ENCODE results near the gene FBXW12.
A peak's percentile ranks its signal among the peaks of the same experiment; 100 is the strongest.

FBXW12 gene

DNA sequence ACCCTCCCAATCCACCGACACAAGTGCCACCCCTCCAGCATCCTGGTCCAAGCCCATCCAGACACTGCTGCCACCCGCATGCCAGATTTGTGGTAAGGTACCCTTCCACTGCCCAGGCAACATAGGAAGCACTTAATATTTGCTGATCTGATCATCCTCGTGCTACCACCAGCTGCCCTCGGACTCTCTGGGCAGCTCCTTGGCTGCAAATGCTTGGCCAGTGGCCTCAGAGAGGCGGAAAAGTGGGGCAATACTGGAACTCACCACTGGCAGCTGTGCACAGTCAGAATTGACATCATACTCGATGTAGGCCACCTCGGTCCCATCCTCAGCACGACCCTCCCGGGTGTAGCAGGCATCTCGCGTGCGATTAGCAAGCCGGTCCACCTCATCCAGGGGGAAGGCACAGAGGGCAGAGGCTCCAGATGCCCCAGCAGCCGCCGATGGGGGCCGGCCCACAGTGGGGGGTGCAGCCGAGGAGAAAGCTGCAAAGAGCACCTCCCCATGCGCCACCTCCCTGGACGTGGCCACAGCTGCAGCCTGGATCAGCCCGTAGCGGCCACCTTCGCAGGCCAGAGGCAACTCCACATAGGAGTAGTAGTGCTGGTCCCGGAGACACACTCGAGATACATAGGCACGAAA, 51.3 kb downstream of the FBXW12 start:
- no peak for DNase-seq

DNA sequence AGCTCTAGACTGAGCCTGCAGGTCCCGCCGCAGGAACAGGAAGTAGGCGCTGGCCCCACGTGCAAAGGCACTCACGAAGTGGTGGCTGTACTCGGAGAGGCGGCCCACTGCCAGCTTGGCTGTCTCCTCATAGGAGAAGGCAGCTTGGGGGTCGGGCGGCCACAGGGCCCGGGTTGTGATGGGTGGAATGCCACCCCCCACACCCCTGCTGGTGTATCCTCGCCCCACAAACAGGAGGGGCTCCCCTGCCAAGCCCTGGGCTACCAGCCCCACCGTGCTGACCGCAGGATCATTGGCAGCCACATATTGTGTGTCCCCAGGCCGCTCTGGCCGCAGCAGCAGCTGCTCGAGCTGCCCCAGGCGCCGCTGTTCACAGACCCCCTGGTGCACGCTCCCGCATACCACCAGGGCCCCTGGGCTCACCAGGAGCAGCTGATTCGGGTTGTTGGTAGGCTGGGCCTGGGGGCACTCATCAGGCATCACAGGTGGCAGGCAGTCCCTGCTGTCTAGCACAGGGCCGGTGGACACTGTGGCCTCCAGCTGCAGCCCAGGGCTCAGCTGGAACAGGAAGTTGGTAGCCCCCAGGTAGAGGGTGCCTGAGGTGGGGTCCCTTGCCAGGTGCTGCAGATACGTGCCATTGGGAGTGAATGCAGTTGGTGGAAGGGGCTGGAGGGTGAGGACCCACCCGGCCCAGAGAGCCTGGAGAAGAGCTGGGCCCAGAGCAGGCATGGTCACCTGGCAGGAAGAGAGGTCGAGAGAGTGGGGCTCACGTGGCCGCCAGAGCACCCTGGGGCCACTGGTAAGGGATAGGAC, 52.1 kb downstream of the FBXW12 start:
- DNase-seq = no peak

DNA sequence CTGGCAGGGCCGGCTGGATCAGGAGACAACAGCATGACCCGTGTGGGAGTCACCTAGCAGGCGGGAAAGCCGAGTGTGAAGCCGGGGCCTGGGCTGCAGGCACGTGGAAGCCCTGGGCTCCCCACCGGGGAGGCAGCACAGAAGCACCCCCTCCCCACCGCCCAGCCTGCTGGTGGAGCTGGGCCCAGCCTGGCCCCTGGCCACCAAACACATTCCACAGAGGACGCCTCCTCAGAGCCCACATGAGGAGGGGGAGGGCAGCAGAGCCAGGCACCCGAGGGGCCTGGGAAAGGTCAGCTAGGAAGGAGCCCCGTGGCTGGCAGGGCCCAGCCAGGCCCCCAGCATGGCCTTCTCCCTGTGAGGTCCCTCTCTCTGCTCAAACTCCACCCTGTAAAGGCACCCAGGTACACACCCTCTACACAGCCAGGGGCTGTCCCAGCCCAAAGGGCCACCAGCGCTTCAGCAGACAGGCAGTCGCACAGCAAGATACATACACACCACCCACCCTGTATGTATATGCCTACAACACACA, 53.3 kb downstream of the FBXW12 start:
- no peak for DNase-seq

DNA sequence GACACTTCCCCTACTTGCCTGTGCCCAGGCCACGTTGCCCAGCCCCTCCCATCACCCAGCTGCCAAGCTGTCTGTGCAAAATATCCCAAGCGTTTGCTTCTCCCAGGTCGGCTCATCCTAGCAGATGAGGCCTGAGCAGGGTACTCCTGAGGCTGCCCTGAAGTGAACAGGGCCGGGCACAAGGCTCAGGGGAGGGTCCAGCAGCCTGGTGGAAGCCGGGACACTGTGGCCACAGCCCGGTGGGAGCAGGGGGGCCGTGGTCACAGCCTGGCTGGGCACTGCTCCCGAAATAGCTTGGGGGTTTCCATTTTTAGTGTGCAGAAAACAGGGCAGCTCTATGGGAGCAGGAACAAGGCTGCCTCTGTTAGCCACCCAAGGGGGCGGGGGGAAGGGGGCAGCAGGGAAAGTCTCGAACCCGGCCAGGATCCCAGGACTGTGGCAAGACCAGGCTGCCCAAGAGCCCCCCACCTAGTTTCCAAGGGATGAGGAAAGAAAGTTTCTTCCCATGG, 54.4 kb downstream of the FBXW12 start:
- DNase-seq = no peak

DNA sequence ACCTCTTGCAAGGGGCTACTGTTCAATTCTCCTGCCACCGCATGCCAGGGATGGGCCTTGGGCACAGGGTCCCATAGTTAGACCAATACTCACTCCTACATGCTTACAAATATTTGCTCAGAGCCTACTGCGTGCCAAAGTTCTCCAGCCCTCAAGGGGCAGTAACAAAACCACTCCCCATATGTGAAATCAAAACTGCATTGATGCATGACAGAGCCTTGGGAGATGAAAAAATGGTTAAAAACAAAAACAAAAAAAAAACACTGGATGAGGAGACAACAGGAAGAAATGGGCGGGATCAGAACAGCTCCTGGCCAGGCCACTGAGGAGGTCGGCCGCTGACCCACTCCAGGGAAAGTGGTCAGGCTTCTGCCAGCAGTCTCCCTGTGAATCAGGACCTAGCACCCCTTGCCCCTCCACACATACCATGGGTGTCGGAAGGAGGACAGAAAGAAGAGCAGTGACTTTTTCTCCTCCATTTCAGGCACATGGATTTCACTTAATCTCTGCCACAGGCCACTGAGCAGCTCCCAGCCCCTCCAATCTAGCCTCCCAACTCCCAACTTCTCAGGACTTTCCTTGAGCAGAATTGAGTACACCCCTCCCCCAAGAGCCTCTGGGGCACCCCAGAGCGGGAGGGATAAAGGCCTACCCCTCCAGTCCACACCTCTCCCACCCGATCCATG, 55.1 kb downstream of the FBXW12 start:
- no peak for DNase-seq

DNA sequence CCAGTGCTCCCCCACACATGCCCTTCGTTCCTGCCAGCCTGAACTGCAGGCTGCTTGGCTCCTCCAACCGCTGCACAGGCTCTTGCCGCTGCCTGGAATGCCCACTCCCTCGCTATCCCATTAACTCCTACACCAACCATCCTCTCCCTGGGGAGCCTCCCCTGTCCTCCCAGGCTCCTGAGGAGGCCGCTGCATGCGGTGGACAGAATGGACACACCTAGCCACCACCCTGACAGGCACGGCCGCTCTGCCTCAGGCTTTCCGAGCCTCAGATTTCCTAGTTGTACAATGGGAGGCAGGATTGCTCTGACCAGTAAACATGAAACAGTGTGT, 55.6 kb downstream of the FBXW12 start:
- DNase-seq = no peak

DNA sequence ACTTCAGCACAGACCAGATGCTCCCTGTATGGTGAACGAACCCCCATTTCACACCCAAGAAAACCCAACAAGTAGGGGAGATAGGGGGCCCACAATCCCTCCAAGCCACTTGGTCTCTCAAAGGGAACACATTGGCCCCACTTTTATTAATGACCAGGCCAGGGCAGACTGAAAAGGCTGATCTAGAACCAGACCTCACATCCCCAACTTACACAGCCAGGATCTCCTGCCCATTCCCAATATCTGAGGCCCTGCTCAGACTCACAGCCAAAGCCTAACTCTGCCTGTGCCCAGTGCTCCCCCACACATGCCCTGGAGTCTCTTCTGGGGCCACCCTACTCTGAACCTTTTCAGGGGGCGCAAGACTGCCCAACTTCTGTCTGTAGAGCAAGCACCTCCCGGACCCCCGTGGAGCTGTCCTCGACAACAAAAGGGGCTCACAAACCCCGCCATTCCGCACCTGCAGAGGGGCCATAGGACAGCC, 56.1 kb downstream of the FBXW12 start:
- no peak for DNase-seq

DNA sequence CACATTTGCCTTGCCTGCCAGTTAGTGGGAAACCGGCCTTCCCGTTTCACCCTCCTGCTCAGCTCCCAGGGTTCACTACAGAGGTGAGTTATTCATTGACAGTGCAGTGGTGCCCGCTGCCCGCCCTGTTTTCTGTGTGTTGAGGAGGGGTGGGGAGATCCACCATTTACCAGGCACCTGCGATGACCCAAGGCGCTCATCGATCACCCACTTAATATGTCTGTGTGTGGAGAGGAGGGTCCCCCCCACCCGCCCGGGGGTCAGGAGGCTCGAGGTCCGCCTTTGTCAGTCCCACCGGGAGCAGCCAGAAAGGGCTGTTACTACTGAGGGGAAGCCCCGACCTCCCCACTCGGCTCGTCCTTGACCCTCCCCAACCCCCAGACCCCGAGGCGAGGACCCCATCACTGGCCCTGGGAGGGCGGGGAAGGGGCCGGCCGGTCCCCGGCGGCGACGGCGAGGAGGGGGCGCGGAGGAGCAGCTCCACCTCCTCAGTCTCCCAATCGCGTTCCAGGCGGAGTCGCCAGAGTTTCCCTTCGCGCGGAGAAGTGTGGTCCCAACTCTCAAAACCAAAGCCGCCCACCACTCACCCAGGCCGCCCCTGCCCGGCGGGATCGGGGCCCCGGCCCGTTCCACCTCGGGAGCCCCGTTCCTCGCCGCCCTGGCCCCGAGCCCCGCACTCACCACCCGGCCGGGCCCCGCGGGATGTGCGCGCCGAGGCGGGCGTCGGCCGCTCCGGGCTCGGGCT, 56.7 kb downstream of the FBXW12 start:
- no peak for DNase-seq

DNA sequence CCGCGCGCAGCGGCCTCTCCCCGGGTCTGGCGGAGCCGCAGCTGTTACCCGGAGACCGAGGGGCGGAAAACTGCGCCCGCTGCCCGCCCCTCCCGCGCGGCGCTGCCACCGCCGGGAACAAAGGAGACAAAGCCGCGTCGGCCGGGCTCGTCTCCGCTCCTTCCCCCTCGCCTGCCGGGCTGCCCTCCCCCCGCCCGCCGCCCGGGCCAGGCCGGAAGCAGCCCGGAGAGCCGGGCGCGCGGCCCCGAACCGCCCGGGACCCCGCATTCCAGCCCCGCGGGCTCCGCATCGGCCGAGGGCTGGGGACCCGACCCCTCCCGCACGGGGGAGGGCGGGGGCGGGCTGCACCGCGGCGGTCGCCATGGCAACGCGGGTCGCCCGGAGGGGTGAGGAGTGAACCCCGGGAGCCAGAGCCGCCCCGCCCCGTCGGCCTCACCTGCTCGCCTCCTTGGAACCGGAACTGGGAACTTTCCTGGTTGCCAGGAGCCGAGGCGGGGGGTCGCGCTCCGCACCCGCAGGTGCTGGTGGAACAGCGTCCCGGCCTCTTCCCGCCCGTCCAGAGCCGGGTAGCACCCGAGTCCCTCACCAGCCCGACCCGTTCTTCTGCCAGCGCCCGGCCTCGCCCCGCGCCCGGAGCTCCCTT, 57.4 kb downstream of the FBXW12 start:
- peak; percentile 62 for DNase-seq

DNA sequence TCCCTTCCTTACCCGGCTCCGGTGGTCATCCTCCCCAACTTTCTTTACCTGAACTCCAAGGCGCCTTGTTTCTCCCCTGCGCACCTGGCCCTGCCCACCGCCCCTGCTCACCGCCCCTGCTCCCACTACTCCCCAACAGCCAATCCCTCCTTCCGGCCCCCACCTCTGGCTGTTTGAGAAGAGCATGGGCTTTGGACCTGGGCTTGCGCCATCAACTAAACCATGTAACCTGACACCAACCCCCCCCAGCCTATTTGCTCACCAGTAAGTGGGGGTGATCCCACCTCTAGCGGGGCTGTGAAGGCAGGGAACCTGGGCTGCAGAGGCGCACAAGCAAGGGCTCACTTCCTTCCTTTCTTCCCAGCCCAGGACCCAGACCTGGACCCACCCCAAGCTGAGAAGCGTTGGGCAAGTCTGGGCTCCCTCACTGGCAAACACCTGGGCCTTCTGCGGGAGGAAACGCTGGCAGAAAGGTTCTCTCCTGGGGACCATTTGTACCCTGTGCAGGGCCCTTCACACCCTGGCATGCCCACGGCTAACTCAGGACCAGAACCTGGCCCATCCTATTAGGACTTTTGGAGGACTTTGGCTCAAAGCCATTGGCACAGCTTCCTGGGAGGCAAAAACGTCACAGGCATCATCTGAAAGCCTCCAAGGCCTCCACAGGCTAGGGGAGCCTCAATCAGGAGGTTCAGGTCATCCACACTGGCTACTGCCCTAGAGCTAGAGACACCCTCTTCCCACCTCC, 58.1 kb downstream of the FBXW12 start, which contains the start of gene PLXNB1:
Gene PLXNB1, minus strand, starts transcription at position 127 of the 748 bp plus-strand sequence. CDS start 5,475 bp downstream, outside the sequence.
- no peak for DNase-seq

DNA sequence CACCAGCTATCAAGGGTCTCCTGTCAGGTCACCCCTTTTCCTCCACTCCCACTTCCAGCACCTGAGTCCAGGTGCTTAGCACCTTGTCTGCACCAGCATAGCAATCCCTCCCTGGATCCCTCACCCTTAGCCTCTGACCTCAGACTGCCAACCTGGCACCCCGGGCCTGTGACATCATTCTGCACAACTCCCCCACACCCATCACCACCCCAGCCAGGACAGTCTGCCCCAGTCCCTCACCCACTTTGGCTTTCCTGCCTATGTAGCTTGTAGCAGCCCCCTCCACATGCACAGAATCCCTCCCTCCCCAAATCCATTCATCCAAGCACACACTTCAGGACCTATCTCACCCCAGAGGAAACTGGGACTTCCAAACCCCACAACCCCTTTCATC, 58.7 kb downstream of the FBXW12 start:
- DNase-seq = no peak

DNA sequence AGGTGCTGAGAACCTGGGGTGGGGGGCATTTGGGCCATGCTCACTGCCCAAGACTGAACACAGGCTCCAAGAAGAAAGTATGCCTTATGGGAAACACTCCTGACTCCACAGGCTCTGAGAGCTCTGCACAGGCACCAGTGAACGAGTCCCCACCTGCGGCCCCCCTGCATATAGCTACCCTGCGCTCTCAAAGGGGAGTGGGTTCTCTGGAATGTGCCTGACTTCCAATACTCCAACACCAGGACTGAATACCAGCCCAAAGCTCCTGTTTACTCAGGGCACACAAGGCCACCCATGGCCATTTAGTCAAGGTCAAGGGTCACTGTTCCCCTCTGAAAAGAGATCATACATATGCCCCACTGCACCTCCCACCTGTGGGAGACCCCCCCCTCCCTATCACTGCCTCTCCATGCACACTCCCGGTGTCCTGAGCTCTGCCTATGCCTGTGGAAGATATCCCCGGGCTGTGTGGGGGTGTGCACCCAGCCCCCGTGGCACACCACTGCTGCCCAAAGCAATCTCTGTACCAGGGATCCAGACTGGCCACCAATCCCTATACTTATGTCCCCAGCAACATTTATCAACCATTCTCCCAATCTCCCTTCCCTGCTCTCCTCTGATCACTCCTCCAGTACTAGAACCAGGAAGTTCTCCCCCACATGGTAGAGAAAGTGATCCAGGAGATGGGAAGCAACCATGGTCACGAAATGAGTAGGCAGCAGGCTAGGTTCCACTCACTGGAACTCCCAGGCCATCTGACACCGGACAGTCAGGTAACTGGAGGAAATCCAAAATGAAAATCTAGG, 59.4 kb downstream of the FBXW12 start:
- DNase-seq = no peak

DNA sequence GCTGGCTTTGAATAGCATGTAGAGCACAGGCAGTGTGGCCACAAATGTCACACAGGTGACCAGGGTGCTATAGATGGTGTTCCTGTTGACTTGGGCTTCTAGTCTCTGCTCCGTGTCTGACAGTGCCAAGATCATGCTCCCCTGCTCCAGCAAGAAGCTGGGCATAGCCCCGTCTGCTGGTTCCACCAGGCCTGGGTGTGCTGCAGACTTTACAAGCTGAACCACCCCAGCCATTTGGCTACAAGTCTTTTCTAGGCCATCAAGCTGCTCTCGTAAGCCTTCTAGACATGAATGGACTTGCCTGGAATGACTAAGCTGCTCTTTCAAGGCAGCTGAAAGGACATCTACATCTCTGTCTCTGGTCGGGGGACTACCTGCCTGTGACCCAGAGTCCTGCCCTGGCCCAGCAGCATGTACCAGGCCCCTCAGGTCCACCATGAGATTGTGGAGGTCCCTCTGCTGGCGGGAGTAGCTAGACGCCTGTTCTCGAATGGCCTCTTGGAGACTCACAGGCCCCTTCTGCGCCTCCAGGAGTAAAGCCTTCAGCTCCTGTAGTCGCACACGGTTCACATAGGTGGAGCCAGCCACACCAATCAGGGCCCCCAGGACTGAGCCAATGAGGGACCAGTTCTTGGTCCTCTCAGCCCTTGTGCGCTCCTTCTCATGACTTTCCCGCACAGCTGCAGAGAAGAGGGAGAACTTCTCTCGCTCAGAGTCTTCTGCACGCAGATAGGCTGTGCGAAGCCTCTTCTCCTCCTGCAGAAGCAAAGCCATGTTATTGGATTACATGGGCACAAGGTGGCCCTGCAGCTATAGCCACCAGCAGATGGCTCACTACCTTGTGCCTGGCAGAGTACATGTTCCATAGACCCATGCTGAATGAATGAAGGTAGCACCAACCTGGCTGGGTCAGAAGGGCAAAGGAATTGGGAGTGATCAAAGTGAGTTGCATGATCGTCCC, 60.7 kb downstream of the FBXW12 start:
- no peak for DNase-seq

DNA sequence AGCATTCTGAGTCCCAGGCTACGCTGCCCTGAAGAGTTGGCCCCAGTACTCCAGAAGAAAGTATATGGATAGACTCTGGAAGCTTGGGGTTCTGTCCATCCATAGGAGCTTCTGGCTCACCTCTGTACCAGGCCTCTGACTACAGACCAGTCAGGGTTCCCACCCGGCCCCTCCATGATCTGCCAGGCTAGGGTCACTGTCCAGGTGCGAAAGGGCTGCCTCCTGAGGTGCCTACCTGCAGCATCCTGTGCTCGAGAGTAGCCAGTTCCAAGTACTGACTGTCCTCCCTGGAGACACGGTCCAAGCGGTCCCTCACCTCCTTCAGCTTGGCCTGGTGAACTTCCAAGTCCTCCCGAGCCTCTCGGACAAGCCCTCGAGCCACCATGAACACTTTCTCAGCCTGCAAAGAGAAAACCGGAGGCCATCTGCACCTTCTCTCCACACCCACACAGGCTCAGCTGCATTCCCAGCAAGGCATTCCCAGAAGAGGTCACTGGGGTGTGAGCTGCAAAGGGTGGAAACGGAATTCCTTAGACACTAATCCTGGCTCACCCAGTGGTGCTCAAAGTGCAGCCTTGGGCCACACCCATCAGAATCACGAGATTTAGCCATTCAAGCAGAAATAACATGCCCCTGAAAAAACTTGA, 61.6 kb downstream of the FBXW12 start:
- DNase-seq = no peak

DNA sequence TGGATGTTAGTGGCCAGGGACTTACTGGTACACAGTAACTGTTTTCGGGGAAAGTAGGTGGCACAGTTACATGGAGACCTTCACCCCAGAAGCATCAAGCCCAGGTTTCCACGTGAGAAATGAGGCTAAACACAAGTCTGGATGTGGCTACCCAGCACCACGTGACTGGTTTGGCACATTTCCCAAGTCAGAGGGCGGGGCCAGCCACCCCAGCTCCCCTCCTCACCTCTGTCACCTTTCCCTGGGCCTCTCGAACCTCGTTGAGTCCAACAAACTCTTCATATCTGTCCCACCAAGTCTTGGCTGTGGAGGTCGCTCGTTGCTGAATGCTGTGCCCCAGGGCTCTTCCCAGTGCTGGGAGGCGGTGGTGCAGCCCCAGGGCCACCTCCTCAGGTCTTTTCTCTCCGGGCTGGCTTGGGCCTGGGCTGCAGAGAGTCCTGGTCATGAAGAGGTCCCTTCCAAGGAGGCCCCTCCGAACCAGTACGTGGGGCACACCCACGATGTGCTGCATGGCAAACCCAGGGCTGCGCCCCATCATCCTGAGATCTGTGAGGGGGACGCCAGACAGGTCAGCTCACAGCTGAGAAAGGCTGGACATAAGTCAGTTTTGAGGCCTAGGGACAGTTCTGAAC, 62.7 kb downstream of the FBXW12 start:
- DNase-seq = no peak

DNA sequence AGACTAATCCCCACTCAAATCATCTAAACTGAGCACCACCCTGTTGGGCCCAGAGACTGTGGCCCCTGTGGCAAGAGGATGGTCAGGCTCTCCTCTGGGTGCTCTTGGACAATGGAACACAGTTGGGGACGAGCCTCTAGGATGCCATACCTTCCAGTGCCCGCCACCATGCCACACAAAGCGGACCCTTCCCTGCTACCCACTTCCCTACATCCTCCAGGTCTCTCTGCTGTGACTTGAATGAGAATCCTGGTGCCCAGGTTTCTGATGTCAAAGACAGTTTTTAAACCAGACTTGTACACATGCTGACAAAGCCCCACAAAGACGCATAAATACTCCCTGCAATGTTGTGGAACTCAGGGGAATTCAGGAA, 63.2 kb downstream of the FBXW12 start:
- no peak for DNase-seq

DNA sequence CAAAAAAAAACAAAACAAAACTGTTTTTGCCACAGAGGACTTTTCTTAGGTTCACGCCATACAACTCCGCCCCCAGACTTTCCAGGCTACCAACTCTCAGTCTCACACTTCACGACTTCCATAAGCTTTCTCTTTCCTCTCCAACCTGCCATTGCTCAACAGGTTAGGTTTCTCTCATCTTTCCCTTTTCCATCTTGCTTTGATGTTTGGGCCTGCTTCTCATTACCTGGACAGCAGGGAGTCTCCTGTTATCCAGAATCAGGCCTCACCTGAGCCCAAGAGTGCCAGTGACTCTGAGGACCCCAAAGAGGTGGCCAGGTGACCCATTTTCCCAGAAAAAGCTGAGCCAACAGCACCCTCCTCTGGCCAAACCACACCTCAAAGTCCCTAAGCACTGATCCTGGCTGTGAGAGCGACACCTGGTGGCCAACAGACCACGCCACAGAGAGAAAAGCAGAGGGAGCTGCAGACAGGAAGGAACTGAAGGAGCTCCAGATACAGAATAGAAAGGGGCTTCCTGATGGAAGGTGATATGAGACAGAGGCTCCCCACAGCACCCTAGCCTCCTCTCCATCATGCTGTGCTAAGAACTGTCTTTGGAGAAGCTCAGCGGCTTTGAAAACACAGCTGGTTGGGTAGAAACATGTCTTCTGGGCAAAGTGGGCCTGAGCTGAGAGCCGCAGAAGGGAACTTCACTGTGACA, 63.9 kb downstream of the FBXW12 start:
- peak; percentile 83 for DNase-seq

DNA sequence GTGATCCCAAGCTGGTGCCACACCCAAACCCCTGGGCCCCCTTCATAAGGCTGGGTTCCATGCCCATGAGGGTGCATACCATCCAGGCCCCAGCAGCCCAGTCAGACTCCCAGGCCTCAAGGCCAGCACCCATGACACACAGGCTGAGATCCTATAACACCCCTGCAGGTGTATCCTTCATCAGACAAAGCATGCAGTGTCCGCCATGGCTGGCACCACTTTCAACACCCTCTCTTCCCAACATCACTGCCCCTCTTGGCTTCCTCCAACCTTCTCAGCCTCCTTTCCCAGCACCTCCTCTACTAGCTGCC, 64.4 kb downstream of the FBXW12 start:
- DNase-seq = no peak
